ENCODE results near the gene PEX6. TPM values are rescaled to one million over a fixed set of nuclear protein-coding genes. Genes with fewer than 3 reads are reported as not detected.
"Not testable (repeated sequence)": the region's sequence is repeated elsewhere in the genome, so short reads cannot be mapped to it uniquely, and the experiment has no call there.

Gene PEX6
- polyA plus RNA-seq, 1 donor (not counting 4 experiments of a cell fraction or from before 2014, with no cell fraction given), result 5.6 TPM

DNA sequence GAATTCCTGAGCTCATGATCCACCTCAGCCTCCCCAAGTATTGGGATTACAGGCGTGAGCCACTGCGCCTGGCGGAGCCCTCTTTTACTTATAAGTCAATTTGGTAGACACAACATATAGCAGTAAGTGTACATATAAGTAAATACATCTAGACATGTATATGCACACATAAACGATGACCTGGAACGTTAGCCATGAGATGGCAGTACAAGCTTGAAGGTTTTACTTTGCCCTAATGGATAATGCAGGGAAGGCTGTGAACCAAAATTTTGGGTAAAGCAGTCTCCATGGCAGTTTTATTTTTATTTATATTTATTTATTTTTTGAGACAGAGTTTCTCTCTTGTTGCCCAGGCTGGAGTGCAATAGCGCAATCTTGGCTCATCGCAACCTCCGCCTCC, 20.9 kb downstream of the PEX6 start:
- Histone ChIP-seq H3K9me1 (ENCODE audit: control insufficient read depth, extremely low read depth, insufficient read depth, low read length) (no peaks in the 10 kb centered on the region), H3K4me3 (ENCODE audit: control insufficient read depth in 2 of 3, extremely low read depth in 1 of 3, insufficient read depth in 2 of 3, low read depth in 1 of 3, low read length in 3 of 3) (no peak overlapping the region), H3K4me2 (ENCODE audit: control insufficient read depth, extremely low read depth, insufficient read depth, low read depth, low read length) (no peak overlapping the region), H3K79me2 (ENCODE audit: control insufficient read depth, insufficient read depth, low read length) (no peaks in the 10 kb centered on the region), H4K20me1 (ENCODE audit: control insufficient read depth, extremely low read depth, insufficient read depth, low read length) (no peaks in the 10 kb centered on the region), H3K27me3 (ENCODE audit: control insufficient read depth, extremely low read depth, insufficient read depth, low read length) (no peaks in the 10 kb centered on the region), H3K27ac (ENCODE audit: control insufficient read depth, insufficient read depth, low read length) (no peak overlapping the region), H3K9ac (ENCODE audit: control insufficient read depth, extremely low read depth, insufficient read depth, low read length) (no peak overlapping the region), H3K36me3 (ENCODE audit: control insufficient read depth in 2 of 2, extremely low read depth in 1 of 2, insufficient read depth in 2 of 2, low read length in 2 of 2) (peaks cover 0 to 4% of the 10 kb centered on the region in 2 experiments), H2AFZ (ENCODE audit: control insufficient read depth, low read length) (no peak overlapping the region), H3K4me1 (ENCODE audit: control insufficient read depth, extremely low read depth, insufficient read depth, low read length) (peaks cover 13% of the 10 kb centered on the region), H3K9me3 (ENCODE audit: control insufficient read depth, low read depth, low read length) (no peaks in the 10 kb centered on the region)
- dilution Hi-C loops (cut with MboI; ENCODE audit: extremely low pct_ligation_motif_present, low sequenced_read_pairs), result no loop called here
- FAIRE-seq, result no peak
- TF ChIP-seq, protein P1, sequence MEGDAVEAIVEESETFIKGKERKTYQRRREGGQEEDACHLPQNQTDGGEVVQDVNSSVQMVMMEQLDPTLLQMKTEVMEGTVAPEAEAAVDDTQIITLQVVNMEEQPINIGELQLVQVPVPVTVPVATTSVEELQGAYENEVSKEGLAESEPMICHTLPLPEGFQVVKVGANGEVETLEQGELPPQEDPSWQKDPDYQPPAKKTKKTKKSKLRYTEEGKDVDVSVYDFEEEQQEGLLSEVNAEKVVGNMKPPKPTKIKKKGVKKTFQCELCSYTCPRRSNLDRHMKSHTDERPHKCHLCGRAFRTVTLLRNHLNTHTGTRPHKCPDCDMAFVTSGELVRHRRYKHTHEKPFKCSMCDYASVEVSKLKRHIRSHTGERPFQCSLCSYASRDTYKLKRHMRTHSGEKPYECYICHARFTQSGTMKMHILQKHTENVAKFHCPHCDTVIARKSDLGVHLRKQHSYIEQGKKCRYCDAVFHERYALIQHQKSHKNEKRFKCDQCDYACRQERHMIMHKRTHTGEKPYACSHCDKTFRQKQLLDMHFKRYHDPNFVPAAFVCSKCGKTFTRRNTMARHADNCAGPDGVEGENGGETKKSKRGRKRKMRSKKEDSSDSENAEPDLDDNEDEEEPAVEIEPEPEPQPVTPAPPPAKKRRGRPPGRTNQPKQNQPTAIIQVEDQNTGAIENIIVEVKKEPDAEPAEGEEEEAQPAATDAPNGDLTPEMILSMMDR (optimal IDR thresholded peaks at IDR 0.05 in 1 of 3, IDR thresholded peaks at IDR 0.05 in 1 of 3, conservative IDR thresholded peaks at IDR 0.05 in 1 of 3; ENCODE audit: extremely low read depth in 1 of 3, insufficient read depth in 2 of 3, low read length in 3 of 3), result no peak
- no peak for TF ChIP-seq EZH2 (IDR thresholded peaks at IDR 0.05; ENCODE audit: low read length)
- DNase-seq (ENCODE audit: low read depth, low spot score), result no peak

DNA sequence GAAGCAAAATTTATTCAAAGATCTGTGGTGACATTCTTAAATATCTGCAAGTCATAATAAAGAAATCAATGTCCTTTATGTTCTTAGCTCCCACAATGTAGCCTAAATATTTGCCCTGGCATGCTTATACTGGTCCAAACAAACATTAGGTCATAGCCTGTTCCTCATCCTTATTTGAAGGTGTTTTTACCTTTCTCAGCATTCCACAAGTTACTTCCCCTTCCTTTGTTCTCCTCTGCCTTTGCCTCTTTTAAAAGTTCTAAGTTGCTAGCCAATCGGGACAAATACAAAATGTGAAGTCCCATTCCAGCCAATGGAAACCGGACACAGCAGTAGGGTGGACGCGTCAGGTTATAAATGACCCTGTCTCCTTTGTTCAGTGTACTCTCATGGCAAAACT, 24.6 kb downstream of the PEX6 start:
- H3K4me3 ChIP-seq (ENCODE audit: control insufficient read depth in 2 of 3, extremely low read depth in 1 of 3, insufficient read depth in 2 of 3, low read depth in 1 of 3, low read length in 3 of 3); H3K27ac ChIP-seq (ENCODE audit: control insufficient read depth, insufficient read depth, low read length); DNase-seq (ENCODE audit: low read depth, low spot score); H2AFZ ChIP-seq (ENCODE audit: control insufficient read depth, low read length); H3K9me1 ChIP-seq (ENCODE audit: control insufficient read depth, extremely low read depth, insufficient read depth, low read length); H3K9ac ChIP-seq (ENCODE audit: control insufficient read depth, extremely low read depth, insufficient read depth, low read length); dilution Hi-C loops (cut with MboI; ENCODE audit: extremely low pct_ligation_motif_present, low sequenced_read_pairs); FAIRE-seq; H3K9me3 ChIP-seq (ENCODE audit: control insufficient read depth, low read depth, low read length); H3K4me1 ChIP-seq (ENCODE audit: control insufficient read depth, extremely low read depth, insufficient read depth, low read length); H3K27me3 ChIP-seq (ENCODE audit: control insufficient read depth, extremely low read depth, insufficient read depth, low read length); H3K36me3 ChIP-seq (ENCODE audit: control insufficient read depth in 2 of 2, extremely low read depth in 1 of 2, insufficient read depth in 2 of 2, low read length in 2 of 2); H4K20me1 ChIP-seq (ENCODE audit: control insufficient read depth, extremely low read depth, insufficient read depth, low read length); H3K79me2 ChIP-seq (ENCODE audit: control insufficient read depth, insufficient read depth, low read length); H3K4me2 ChIP-seq (ENCODE audit: control insufficient read depth, extremely low read depth, insufficient read depth, low read depth, low read length): not testable (repeated sequence)

DNA sequence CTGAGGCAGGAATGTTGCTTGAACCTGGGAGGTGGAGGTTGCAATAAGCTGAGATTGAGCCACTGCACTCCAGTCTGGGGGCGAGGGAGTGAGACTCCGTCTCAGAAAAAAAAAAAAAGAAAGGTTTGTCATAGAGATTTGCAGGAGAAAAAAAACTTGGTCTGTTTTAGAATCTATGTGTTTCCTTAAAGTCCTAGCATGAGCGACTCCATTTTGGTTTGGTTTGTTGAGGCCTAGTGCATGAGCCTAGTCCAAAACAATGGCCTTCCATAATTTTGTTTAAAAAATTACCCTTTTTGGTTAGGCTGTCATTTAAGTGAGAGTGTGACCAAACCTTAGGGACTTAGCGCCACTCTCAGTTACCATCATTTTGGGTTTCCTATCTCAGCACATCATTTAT, 26.6 kb downstream of the PEX6 start:
- H4K20me1 ChIP-seq (ENCODE audit: control insufficient read depth, extremely low read depth, insufficient read depth, low read length), result no peaks in the 10 kb centered on the region
- H3K27ac ChIP-seq (ENCODE audit: control insufficient read depth, insufficient read depth, low read length), result no peak overlapping the region
- no peak overlapping the region for H3K4me2 ChIP-seq (ENCODE audit: control insufficient read depth, extremely low read depth, insufficient read depth, low read depth, low read length)
- peaks cover 3% of the 10 kb centered on the region for H3K4me1 ChIP-seq (ENCODE audit: control insufficient read depth, extremely low read depth, insufficient read depth, low read length)
- no peaks in the 10 kb centered on the region for H3K9me1 ChIP-seq (ENCODE audit: control insufficient read depth, extremely low read depth, insufficient read depth, low read length)
- dilution Hi-C loops (cut with MboI; ENCODE audit: extremely low pct_ligation_motif_present, low sequenced_read_pairs), result no loop called here
- no peak overlapping the region for H2AFZ ChIP-seq (ENCODE audit: control insufficient read depth, low read length)
- FAIRE-seq (no peak), DNase-seq (ENCODE audit: low read depth, low spot score) (no peak)
- H3K4me3 ChIP-seq (ENCODE audit: control insufficient read depth in 2 of 3, extremely low read depth in 1 of 3, insufficient read depth in 2 of 3, low read depth in 1 of 3, low read length in 3 of 3), result no peak overlapping the region
- no peaks in the 10 kb centered on the region for H3K9me3 ChIP-seq (ENCODE audit: control insufficient read depth, low read depth, low read length)
- H3K27me3 ChIP-seq (ENCODE audit: control insufficient read depth, extremely low read depth, insufficient read depth, low read length), result no peaks in the 10 kb centered on the region
- TF ChIP-seq, protein P1 (optimal IDR thresholded peaks at IDR 0.05 in 1 of 3, IDR thresholded peaks at IDR 0.05 in 1 of 3, conservative IDR thresholded peaks at IDR 0.05 in 1 of 3; ENCODE audit: extremely low read depth in 1 of 3, insufficient read depth in 2 of 3, low read length in 3 of 3), result no peak
- no peak for TF ChIP-seq EZH2 (IDR thresholded peaks at IDR 0.05; ENCODE audit: low read length)
- no peaks in the 10 kb centered on the region for H3K36me3 ChIP-seq (ENCODE audit: control insufficient read depth in 2 of 2, extremely low read depth in 1 of 2, insufficient read depth in 2 of 2, low read length in 2 of 2)
- no peak overlapping the region for H3K9ac ChIP-seq (ENCODE audit: control insufficient read depth, extremely low read depth, insufficient read depth, low read length)
- H3K79me2 ChIP-seq (ENCODE audit: control insufficient read depth, insufficient read depth, low read length), result no peaks in the 10 kb centered on the region

All from keratinocyte (primary cell).